ENCODE data around the gene CDK3.

- TF ChIP-seq, protein P1, sequence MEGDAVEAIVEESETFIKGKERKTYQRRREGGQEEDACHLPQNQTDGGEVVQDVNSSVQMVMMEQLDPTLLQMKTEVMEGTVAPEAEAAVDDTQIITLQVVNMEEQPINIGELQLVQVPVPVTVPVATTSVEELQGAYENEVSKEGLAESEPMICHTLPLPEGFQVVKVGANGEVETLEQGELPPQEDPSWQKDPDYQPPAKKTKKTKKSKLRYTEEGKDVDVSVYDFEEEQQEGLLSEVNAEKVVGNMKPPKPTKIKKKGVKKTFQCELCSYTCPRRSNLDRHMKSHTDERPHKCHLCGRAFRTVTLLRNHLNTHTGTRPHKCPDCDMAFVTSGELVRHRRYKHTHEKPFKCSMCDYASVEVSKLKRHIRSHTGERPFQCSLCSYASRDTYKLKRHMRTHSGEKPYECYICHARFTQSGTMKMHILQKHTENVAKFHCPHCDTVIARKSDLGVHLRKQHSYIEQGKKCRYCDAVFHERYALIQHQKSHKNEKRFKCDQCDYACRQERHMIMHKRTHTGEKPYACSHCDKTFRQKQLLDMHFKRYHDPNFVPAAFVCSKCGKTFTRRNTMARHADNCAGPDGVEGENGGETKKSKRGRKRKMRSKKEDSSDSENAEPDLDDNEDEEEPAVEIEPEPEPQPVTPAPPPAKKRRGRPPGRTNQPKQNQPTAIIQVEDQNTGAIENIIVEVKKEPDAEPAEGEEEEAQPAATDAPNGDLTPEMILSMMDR (IDR thresholded peaks at IDR 0.05): no peak
- TF ChIP-seq EP300 (IDR thresholded peaks at IDR 0.05) (no peak), POLR2A (IDR thresholded peaks at IDR 0.05) (no peak)
These were observed 17.0 kb upstream of the CDK3 start for GRCh38 chr17:75983501-75984181.
